Ishikawa (cell line): ENCODE measurements around the gene NEK10.

Source experiments
- CEBPB ChIP-seq: IDR thresholded peaks from 2 replicates; pipeline ENCODE4 v1.6.1; 2012
- CREB1 ChIP-seq: IDR thresholded peaks from 2 replicates; pipeline ENCODE4 v1.6.1; 2012; ENCODE audit warnings: low read depth
- EGR1 ChIP-seq: IDR thresholded peaks from 2 replicates; pipeline ENCODE4 v1.6.1; 2012
- EP300 ChIP-seq: IDR thresholded peaks from 2 replicates; pipeline ENCODE4 v1.6.1; 2012; ENCODE audit warnings: borderline replicate concordance
- RAD21 ChIP-seq: IDR thresholded peaks from 2 replicates; pipeline ENCODE4 v1.6.1; 2012; ENCODE audit warnings: low read depth
- REST ChIP-seq: IDR thresholded peaks from 2 replicates; pipeline ENCODE4 v1.6.1; 2012; ENCODE audit warnings: low read depth, mild to moderate bottlenecking
- TAF1 ChIP-seq: IDR thresholded peaks from 2 replicates; pipeline ENCODE4 v1.6.1; 2012; ENCODE audit warnings: low read depth, mild to moderate bottlenecking
- ZBTB7A ChIP-seq: IDR thresholded peaks from 2 replicates; pipeline ENCODE4 v1.6.1; 2012; ENCODE audit warnings: low read depth

- TF ChIP-seq REST (no peak), CREB1 (no peak), RAD21 (no peak), CEBPB (no peak), EP300 (no peak), ZBTB7A (no peak), EGR1 (no peak), TAF1 (no peak)
These were observed 9.1 kb upstream of the NEK10 start for GRCh38 chr3:27378331-27378730.
